Activated T-cell treated with anti-CD3 and anti-CD28 coated beads for 1 hour (primary cell): ENCODE results near the gene HOXA13.

Source experiments
- DNase-seq: peaks from one replicate; pipeline ENCODE4 v3.0.0-alpha.2; 2020; ENCODE audit warnings: low read depth

Gene HOXA13

GRCh38 chr7:27170426-27171324, 29.2 kb downstream of the HOXA13 start:
- DNase-seq, result no peak

- no peak for DNase-seq
Measured at GRCh38 chr7:27169658-27170425, 30.0 kb downstream of the HOXA13 start.

- DNase-seq, result no peak
Measured at GRCh38 chr7:27168265-27168947, 31.5 kb downstream of the HOXA13 start.

- no peak for DNase-seq
Measured at GRCh38 chr7:27167916-27168264, 32.0 kb downstream of the HOXA13 start.

- DNase-seq, result no peak
Measured at GRCh38 chr7:27166531-27167505, 33.1 kb downstream of the HOXA13 start.

- no peak for DNase-seq
Measured at GRCh38 chr7:27165996-27166530, 33.8 kb downstream of the HOXA13 start.

- DNase-seq, result no peak
Measured at GRCh38 chr7:27165089-27165995, 34.5 kb downstream of the HOXA13 start, which contains the start of gene HOXA9. HOXA9 (minus strand) TSS chr7:27165537; CDS start chr7:27165457, 80 bp downstream.

GRCh38 chr7:27164367-27165088, 35.4 kb downstream of the HOXA13 start:
- no peak for DNase-seq

GRCh38 chr7:27164045-27164366, 35.9 kb downstream of the HOXA13 start:
- DNase-seq, result no peak

- no peak for DNase-seq
Measured at GRCh38 chr7:27163288-27164044, 36.4 kb downstream of the HOXA13 start.

- DNase-seq, result no peak
Measured at GRCh38 chr7:27162561-27163287, 37.2 kb downstream of the HOXA13 start.

- no peak for DNase-seq
Measured at GRCh38 chr7:27161721-27162560, 38.0 kb downstream of the HOXA13 start.

GRCh38 chr7:27161214-27161720, 38.6 kb downstream of the HOXA13 start:
- DNase-seq, result no peak

GRCh38 chr7:27160546-27161213, 39.2 kb downstream of the HOXA13 start:
- peak; percentile 85 for DNase-seq

GRCh38 chr7:27160145-27160545, 39.7 kb downstream of the HOXA13 start:
- no peak for DNase-seq
